T-helper 1 cell (primary cell): ENCODE measurements around the gene EDNRA.

Experiments used
- DNase-seq, 5 donors: peaks; one replicate each; pipeline ENCODE4 v3.0.0-alpha.2; 2012 to 2020

The EDNRA gene

GRCh38 chr4:147590249-147590920 is 109.5 kb downstream of the EDNRA start:
- DNase-seq = peak in 2 of 5 donors; percentile 10 to 15

GRCh38 chr4:147591106-147591505 is 110.2 kb downstream of the EDNRA start:
- no peak for DNase-seq

GRCh38 chr4:147594107-147594506 is 113.2 kb downstream of the EDNRA start:
- DNase-seq = no peak
